ENCODE measurements around the gene CYP19A1.
"Not testable (repeated sequence)": the region's sequence is repeated elsewhere in the genome, so short reads cannot be mapped to it uniquely, and the experiment has no call there.

CYP19A1 gene

DNA sequence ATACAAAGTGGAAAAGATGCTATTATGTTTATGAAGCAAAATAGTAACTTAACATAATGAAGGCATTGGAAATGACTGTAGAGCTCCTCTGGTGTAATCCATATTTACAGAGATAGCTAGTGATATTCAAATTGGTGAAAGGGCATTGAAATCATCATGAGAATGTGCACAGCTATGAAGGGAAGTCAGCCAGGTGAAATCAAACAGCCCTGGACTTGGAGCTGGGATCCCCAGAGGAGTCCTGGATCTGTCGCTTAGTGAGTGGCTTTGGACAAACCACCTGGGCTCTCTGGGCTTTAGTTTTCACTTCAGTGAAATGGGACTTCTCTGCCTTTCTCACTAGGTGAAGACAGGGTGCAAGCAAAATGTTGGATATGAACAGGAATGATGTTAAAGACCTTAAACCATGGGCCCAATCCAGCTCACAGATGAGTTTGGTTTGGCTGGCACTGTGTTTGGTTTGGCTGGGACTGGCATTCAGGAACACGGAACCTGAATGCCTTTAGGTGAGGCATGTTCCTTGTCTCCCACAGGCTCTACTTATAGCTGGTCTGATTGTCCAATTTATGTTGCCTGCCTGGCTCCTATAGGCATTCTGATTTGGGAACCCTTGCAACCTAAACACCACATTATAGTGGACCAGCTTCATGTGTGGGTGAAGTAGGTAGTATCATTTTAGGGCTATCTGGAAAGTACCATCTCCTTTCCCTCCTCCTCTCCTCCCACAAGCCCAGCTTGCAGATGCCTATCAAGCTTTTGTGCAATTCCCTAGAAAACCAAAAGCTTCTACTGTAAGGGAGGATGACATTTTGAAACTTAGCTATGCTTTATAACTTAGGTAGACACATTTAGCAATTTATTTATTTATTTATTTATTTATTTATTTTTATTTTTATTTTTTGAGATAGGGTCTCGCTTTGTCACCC is 133.1 kb downstream of the CYP19A1 start:
- DNase-seq (ENCODE audit: low spot score) = no peak

DNA sequence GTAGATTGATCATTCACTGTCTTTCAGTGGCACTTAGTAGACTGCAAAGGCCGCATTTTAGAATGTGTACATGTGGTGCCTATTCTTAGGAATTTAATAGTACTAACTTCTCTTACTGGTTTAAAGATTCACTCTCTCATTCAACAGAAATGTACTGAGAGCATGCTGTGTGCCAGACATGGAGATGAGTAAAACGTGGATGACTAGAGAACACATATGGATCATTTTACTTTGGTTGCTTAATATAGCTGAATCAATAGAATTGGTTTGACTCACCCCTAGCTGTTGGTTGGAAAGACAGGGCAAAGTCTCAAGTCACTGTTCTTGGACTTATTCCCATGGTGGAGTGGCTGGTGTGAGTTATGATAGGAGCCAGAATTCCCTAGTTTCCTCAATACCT is 134.6 kb downstream of the CYP19A1 start:
- no peak for DNase-seq (ENCODE audit: low spot score)

DNA sequence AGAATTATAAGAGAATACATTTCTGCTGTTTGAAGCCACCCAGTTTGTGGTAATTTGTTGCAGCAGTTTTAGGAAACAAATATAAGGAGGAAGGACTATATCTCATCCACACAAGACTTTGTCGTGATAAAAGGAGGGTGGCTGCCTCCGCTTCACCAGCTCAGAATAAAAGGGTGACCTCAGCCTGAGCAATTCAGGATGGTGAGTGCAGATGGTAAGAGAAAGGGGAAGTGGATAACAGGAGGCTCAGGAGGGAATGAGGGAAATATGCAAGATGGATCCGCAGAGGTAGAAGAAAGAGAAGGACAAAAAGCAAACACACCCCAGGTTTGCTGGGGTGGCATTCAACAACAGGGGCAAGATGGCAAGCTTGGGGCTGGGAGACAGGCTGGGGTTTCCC is 135.6 kb downstream of the CYP19A1 start:
- no peak for DNase-seq (ENCODE audit: low spot score)

DNA sequence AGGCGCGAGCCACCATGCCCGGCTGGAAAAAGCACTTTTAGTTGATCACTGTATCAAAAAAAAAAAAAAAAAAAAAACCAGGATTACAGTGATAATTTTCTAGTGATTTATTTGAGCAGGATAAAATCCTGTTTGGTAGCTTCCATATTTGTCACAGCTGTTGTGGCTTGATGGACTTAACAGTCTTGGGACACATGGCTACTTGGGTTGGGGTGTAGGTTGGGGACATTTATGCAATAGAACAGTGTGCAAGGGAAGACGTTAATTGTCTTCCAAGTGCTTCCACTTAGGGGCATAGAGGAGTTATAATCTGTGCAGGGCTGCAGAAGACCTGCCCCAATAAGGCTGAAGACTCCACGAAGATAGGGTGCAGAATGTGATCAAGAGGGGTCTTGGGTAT is 136.8 kb downstream of the CYP19A1 start:
- no peak for DNase-seq (ENCODE audit: low spot score)

DNA sequence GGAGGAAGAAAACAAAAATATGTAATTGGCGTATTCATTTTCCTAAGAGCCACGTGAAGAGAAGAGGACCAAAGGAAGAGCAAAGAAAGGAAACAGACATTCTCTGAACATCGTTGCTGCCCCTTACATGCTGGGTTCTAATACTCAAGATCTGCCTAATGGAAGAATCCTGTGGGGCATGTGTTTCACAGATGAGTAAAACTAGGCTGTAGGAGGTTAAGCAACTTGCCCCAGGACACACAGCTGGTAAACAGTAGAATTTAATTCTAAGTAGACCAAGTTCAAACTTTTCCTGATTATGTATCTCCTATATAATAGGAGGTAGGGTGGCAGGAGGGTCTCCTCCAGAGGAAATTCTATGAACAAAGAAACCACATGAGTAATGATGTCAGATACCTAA is 137.6 kb downstream of the CYP19A1 start:
- DNase-seq (ENCODE audit: low spot score) = no peak

DNA sequence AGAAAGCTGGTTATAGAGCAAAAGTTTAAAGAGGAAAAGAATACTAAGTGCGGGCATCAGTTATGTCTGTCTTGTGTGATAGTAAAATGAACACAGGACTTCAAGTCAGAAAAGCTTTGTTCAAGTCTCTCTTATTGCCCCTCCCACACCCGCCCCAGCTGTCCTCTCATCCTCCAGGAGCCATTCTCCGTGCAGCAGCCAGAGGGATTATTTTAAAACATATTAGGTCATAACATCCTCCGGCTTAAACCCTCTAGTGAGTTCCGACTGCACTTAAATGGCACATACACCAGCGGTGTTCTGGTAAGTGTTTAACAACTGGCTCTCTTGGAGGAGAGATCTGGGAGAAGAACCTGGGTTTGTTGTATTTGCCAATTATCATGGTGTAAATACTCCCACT is 138.9 kb downstream of the CYP19A1 start:
- DNase-seq (ENCODE audit: low spot score) = no peak

DNA sequence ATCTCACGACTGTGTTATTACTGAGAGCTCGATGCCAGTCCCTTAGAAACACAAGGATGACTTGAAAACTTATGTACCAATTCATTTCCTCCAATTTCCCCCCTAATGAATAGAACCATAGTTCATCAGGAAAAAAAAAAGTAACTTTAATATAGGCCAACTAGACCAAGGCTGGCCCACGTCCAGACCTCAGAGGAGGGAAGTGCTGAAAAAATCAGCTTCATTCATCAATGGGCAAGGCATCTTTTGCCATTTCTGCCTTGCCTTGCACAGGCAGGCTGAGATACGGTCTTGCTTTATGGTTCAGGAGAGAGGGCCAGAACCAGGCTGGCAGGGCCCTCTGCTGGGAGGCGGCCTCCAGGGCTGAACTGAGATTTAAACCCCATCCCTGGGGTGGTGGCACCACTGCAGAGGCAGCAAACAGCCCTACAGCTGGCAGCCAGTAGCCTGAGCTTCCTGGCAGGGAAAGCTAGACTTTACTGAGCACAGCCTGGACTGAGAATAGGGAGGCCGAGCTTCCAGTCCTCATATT is 139.6 kb downstream of the CYP19A1 start:
- DNase-seq (ENCODE audit: low spot score) = no peak

DNA sequence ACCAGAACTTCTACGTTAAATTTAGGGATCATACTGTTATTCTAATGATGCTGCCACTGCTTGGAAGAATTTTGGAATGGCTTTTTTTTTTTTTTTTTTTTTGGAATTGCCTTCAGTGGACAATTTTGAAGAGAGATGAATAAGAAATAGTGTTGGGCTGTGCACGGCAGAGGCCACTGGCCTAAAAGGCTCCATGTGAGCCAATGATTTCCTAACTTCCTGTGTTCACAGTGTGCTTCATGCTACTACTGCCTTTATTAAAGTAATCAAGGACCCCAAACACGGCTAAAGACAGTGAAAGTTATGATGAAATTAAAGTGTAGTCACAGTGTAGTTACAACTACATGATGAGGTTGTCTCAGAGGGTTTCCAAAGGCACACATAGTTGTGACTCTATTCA is 142.9 kb downstream of the CYP19A1 start:
- no peak for DNase-seq (ENCODE audit: low spot score)

DNA sequence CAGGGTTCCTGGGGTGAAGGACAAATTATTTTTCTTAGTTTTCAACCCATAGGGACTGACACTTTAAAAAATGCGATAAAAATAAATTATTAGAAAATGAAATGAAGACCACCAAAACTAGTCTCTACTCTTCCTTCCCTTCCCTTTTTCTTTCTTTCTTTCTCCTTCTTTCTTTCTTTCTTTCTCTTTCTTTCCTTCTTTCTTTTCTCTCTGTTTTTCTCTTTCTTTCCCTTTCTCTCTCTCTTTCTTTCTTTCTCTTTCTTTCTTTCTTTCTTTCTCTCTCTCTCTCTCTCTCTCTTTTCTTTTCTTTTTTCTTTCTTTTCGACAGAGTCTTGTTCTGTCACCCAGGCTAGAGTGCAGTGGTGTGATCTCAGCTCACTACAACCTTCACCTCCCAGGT is 144.4 kb downstream of the CYP19A1 start:
- DNase-seq (ENCODE audit: low spot score) = no peak

DNA sequence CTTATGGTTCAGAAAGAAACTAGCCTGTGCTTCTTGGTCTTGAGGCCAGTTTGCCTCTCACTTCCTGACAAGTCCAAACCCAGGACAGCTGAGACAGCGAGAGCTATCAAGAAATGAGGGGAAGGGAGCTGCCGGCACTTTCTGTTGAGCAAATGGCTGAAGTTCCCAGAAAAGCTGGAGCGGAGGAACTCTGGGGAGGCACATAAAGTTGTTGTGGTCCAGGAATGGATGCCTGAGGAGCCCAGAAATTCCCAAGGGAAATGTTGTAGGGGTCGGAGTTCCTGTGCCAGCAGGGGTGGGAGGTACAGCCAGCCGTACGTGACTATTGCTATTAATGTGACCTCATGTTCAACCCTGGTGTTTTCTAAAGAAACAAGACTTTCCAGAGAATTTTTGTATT is 144.9 kb downstream of the CYP19A1 start:
- no peak for DNase-seq (ENCODE audit: low spot score)

DNA sequence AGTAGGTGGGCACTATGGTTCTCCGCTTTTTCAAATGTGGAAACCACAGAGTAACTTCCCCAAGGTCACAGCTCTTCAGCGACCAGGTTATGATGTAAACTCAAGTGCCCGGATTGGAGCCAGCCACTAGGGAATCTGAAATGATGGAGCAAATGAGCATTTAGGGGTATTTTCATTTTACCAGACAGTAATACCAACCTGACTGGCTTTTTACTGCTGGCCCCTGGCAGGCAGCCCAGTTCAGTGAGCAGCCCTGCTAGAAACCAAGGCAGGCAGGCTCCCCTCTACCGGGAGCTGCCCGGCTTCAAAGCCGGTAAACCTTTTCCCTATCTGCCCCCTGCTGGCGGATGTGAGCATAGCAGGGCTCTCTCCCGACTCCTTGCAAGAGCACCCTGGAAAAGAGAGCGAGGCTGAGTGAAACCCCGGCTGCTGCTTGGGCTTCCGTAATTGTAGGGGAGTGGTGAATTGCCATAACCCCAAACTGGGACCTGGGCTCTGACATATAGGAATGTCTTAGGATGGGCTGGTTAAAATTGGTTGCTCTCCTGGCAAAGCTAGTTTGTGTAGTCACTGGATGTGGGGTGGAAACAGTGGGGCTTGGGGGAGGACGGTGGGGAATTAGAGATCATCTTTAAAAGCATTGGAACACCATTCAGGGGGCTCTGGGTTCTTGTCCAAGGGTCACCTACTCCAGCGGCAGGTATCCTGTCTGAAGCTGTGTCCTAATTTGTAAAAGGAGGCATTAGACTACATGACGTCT is 145.7 kb downstream of the CYP19A1 start:
- peak; percentile 79 for DNase-seq (ENCODE audit: low spot score)

DNA sequence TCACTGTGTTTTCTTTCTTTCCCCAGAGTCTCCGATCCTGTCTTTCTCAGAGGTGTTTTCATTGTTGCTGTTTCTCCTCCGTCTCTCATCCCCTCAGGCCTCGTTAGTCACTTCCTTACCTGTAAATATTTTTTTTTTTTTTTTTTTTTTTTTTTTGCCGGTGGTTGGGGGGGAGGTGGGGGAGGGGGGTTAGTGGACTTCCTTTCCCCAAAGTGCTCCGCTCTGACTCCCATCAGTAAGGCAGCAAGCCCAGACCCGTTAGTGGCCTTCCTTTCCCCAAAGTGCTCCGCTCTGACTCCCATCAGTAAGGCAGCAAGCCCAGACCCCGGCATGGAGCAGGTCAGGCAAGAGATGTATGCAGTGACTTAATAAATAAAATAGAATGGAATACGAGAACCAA is 146.6 kb downstream of the CYP19A1 start:
- no peak for DNase-seq (ENCODE audit: low spot score)

DNA sequence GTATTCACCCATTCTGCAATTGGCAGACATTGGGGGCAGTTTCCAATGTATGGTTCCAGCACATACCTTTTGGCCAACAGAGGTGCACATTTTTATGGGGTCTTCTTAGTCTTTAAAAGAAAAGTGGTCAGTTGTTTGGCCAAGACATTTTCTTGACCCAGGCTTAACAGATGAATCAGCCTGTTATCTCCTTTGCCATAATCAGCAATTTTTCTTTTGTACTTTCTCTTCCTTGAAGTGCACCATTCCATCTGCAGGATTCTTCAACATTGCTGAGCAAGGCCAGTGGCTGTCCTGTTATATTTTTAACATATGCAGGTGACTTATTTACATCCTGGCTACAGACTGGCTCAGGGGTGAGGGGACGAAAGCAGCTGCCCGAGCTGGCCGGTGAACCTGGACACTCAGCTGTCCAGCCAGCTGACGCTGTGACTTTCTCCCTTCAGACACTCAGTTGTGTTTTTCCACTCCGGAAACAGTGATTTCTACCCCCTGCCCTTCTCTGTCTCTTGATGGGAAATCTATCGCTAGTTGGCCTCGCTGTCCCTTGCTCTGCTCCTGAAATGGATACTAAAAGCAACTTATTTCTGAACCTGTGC is 147.2 kb downstream of the CYP19A1 start:
- DNase-seq (ENCODE audit: low spot score) = no peak

DNA sequence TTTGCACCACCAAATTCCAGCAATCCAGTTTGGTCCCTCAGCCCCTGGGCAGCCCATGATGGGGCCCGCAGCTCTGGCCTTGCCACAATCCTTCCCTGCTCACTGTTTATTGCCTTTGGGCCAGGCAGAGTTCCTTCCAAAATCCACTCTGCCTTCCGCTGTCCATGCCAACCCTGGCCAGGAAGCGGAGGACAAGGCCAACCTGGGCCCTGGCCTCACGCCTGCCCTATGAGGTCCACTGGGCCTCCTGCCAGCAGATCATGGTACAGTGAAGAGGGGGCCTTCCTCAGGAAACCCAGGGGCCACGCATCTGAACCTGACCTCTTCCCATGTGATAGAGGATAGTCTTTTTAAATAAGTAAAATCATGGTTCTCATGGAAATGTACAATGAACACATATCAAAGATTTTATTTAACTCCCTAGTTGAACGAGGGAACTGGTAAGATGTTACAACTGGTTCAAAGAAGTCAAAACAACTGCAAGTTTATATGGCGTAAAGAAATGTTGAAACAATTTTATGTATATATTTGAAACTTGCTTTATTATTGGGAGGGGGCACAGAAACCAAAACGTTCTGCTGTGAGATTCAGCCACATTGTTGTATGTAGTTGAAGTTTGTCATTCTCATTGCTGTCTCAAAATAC is 147.8 kb downstream of the CYP19A1 start:
- DNase-seq (ENCODE audit: low spot score) = no peak

DNA sequence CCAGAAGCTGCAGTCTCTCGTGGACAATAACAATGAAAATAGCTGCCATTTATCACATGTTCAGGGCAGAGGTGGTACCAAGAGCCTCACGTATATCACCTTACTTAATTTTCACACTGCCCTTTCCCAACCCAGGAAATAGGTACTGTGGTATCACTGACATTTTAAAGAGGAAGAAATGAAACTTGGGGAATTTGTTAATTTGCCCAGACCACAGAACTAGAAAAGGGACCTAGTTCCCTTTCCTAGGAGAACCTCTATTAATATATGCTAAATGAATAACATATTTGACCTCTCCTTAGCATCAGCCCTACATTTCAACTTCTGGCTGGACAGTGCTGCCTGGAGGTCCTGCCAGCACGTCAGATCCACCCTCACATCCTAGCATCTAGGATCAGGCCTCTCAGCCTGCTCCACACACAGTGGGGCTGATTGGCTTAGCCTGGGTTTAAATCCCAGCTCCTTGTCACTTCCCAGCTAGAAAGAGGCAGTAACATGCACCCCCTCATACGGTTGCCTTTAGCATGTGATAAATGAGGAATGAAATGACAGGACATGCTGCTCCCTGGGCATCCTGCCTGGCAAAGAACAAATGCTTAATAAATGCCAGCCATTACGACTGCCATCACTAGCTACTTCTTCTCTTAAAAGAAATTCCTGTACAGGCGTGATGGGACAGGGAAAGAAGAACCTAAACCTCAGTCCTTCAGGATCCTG is 148.6 kb downstream of the CYP19A1 start:
- DNase-seq (ENCODE audit: low spot score) = no peak

DNA sequence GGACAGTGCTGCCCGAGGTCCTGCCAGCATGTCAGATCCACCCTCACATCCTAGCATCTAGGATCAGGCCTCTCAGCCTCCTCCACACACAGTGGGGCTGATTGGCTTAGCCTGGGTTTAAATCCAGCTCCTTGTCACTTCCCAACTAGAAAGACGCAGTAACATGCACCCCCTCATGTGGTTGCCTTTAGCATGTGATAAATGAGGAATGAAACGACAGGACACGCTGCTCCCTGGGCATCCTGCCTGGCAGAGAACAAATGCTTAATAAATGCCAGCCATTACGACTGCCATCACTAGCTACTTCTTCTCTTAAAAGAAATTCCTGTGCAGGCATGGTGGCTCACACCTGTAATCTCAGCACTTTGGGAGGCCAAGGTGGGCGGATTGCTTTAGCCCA is 149.6 kb downstream of the CYP19A1 start:
- DNase-seq (ENCODE audit: low spot score) = not testable (repeated sequence)

DNA sequence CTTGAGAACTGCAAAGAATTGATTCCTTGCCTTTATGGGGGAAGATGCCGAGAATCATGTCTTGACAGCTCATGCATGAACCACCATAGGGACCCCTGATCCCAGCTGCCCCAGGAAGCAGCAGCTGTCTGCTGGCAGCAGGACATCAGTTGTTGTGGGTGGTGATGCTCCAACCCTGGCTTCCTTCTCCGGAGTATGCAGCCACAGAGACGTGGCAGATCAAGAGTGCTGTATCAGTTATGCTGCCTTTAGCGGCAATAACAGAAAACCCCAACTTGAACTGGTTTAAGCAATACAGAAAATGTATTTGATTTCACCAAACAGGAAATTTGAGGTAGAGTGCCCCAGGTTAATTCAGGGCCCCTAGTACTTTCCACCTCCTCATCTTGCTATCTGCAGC is 151.5 kb downstream of the CYP19A1 start:
- no peak for DNase-seq (ENCODE audit: low spot score)

DNA sequence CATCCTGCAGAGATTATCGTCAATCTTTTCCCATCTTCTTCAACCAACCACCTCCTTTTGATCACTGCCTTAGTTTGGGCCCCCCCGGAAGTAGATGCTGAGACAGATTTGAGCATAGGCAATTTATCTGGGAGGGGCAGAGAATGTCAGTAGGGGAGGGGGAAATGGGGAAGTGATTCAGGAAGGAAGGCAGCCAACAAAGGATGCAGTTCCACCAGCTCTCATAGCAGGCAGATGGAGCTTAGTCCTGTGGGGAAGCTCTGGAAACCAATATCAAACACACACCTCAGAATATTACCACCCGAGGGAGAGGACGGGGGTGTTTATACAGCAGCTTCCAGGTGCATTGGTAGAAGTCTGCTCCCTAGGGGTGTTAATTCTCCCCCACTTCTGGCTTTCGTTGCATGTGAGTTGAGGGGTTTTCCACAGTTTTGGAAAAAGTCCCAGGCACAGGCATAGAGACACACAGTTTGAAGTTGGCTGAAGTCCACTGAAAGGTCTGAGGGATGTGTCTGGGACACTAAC is 152.2 kb downstream of the CYP19A1 start:
- no peak for DNase-seq (ENCODE audit: low spot score)

DNA sequence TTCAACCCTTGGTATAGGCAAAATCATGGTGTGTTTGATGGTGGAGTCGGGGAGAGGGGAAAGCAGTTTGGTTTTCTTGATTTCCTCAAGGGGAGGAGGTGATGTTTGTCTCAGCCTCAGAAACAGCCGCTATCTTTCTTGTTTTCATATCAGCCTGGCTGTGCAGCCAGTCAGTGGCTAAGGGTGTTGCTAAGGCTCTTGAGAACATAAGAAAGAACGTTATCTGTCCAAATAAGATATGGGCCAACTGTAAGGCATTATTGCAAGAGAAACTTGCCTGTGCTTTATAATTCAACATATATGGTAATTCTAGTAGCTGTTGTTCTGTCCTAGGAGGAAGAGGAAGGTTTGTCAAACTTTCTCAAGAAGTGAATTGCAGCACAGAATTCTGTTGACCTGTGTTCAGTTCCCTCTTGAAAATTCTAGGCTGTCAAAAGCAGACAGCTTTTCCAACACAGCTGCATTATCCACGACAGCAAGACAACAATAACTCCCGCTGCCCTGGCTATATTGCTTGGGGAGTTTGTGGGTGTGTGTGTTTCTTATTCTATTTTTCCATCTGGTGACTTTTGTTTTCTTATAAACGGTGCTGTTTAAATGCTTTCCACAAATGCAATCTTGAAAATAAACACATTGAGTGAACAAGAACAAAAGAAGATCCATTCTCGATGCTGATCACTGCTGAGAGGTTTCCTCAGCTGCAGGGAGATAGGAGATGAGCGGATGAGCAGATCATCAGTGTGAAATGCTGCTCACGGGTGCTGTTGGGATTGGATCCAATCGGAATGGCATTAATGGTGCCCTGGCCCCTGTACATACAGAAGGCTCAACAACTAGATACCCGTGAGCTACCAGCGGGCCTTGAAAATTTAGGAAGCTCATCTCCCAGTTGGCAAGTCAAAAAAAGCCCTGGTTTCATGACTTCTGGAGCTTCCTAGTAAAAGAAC is 152.9 kb downstream of the CYP19A1 start:
- no peak for DNase-seq (ENCODE audit: low spot score)

DNA sequence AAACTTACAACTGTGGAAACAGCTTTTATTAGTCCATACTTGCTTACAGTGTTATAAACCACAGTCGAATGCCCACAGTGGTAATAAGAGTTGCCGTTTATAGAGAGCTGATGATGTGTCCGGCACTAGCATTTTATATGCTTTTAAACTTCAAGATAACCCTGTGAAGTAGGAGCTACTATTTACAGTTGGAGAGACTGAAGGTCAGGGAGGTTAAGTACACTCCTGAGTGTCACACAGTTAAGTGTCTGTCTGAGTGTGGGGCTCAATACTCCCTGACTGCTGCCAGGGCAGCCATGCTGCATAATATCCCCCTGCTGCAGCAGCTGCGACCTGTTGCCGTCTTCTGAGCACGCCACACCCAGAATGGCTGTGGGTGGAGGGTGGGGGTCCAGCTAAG is 153.8 kb downstream of the CYP19A1 start:
- DNase-seq (ENCODE audit: low spot score) = no peak
